Stimulated activated CD4-positive, alpha-beta T cell treated with anti-CD3 and anti-CD28 coated beads, Interleukin-12 subunit alpha, Interleukin-12 subunit beta, amount 100 ng/mL, for 4 hours (primary cell): ENCODE results near the gene SLC9C1.

ENCODE experiments used
- DNase-seq: peaks from one replicate; pipeline ENCODE4 v3.0.0-alpha.2; 2020

Gene SLC9C1

DNA sequence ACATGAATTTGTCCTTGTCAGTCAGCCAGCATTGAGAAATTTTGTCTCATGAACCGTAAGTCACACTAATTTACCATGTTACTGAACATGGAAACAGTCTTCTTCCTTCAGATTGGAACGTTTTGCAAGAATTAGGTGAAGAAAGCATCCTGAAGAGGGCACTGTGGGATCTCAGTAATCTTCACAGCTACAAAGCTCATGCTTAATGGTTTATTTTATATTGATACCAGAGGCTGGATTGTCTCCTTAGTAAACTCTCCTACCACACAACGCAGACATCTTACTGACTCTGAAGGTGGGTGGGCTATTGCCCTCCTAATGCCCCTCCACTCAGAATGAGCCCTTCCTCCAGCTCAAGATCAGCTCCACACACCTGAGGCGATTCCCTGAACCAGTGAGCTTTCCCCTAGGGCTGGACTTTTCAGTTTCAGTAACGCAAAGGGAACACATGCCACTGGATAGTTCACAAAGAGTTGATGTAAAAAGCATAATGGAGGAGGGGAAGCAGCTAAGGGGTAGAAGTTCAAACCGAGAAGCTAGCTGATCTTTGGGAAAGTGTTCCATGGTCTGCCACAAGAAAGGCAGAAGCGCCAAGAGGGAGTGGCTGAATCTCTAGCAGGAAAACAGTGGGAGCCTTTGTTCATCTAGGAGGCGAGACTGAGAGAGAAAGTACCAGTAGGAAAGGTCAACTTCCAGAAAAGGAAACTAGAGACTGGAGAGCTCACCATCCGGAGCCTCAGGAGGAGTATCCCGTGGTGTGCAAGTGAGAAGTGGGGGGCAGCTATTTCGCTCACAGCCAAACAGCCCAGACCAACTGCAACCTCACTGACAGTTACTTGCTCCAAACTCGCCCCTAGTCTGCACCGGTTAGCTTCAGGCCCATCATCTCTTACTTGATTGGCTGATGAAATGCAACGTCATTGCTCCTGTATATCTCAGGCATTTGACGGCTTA is at the start of gene SLC9C1:
SLC9C1 (minus strand) TSS at position 849 of the 954 bp plus-strand sequence. CDS start 7,425 bp downstream, outside the sequence.
- DNase-seq, result no peak

DNA sequence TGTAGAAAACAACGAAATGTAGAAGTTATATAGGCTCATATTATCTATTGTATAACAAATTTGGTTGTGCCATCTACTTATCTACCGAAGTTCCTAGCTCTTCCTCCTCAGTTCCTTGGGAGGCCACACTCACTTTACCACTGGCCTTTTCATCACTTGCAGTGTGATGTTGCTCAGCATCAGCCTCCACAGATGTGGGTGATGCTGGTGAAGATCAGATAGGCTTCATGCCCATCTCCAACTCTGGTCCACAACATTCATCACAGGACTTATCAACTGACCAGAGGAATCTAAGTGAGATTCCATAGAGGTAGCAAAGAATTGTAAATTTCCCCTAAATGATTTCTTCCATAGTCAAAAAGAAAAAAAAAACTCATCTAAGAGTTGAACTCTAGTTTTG is 47.4 kb upstream of the SLC9C1 start:
- no peak for DNase-seq

DNA sequence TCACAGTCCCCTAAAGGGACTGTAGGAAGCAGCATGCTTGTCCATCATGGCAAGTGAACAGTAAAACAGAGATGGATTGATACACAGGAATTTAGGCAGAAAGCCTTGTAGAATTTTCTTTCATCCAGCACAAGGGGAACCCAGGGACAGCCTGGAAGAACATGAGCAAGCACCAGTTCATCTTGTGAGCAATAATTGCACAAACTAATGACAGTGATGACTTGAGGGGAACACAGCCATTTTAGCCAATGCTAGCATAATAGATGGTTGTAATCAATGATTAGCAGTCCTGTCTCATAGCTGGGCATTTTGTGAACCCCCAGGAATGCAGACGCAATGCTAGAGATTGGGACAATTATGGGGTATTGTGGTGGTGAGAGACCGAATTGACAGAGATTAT is 45.6 kb upstream of the SLC9C1 start:
- DNase-seq, result no peak

DNA sequence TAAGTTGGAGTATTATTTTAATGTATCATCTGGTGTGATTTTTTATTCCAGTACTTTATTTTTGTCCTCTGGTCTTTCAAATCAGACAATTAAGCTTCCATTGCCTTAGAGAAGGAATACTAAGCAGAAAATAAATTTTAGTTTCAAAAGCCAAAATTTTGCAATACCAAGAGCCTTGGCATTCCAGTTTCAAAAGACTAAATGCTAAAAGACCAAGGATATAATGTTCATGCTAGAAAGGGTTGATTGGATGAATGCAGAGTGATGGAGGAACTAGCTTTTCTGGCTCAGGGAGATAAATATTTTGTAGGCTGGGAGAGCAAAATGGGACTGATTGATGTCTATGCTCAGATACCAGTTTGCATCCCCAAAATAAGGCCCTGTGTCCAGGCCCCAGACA is 45.1 kb upstream of the SLC9C1 start:
- no peak for DNase-seq

DNA sequence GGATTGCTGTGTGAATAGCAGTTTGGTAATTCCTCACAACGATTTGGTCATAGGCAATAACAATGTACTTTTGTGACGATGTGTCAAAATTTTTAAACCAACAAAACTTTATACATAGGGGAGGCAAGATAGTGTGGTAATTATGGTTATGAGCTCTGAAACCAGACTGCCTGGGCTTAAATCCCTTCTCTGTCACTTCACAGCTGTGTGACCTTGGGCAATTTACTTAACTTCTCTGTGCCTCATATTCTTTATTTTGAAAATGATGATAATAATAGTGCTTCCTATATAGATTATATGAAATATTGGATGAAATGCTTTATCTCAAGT is 44.7 kb upstream of the SLC9C1 start:
- DNase-seq, result no peak

DNA sequence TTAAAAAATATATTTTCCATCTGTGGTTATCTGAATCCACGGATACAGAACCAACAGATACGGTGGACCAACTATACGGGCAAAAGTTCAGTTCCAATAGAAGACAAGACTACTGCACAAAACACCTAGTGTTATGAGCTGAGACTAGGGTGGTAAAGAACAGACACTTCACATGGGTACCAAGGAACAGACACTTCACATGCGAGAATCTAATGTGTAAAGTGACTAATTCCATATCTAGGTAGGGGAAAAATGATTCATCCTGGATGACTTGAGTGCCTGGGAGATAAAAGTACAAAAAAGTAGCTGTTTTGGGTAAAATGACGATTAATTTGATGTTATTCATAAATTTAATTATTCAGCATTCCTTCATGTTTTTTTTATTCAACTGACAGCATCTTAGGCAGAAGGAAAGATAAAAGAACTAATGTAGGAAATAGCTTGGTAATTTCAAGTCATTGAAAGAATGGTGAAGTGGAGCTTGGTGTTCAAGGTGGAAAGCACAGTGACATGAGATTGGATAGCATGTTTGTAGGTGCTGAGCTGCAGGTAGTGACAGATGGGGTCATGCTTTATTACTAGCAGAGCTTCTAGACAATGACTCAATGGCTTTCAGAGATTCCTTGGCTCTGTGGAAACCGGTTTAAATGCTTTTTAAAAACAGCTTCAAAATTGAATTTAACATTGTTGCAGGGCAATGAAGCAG is 44.2 kb upstream of the SLC9C1 start:
- DNase-seq, result no peak

DNA sequence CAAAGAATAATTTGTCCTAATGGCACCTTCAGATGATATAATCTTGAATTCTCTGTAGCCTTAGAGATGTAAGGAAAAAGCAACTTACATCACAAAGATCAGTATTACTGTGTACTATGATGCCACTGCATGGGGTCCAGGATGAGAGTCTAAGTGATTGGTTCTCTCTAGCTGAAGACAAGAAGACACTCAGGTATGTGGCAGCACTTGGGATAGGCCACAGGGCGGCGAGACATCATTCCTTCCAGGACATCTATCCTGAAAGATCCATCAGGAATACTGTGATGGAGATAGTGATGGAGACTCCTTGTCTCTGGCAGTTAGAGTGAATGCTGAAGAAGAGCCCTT is 41.4 kb upstream of the SLC9C1 start:
- no peak for DNase-seq

DNA sequence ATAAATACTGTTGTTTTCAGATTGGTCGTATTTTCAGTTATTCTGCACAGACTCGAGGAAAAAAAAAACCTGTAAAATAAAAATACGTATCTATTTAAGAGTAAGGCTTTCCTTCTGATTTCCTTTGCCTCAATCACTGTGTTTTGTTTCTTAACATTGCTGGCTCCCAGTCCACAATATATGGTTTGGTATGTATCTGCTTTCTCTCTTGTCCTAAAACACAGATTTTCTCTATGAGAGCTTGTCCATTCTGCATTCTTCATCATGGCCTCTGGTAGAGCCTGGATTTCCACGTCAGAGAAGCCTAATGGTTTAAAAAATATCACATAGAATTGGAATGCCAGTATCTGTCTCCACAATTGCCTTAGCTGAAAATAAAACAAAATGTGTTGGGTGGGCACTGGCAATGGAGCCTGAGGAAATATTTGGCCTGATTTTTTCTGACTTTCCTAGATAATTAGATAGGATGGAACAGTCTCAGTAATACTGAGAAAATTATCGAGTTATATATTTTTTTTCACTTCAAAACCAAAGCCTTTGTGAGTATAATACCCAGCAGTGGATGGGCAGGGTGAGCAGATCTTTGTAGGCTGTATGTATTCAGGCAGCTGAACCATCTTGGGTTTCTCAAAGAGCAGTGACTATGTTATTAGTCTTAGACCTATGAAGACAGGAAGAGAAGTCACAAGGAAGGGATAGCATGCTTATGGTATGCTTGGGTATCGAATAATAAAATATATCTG is 40.8 kb upstream of the SLC9C1 start:
- no peak for DNase-seq

DNA sequence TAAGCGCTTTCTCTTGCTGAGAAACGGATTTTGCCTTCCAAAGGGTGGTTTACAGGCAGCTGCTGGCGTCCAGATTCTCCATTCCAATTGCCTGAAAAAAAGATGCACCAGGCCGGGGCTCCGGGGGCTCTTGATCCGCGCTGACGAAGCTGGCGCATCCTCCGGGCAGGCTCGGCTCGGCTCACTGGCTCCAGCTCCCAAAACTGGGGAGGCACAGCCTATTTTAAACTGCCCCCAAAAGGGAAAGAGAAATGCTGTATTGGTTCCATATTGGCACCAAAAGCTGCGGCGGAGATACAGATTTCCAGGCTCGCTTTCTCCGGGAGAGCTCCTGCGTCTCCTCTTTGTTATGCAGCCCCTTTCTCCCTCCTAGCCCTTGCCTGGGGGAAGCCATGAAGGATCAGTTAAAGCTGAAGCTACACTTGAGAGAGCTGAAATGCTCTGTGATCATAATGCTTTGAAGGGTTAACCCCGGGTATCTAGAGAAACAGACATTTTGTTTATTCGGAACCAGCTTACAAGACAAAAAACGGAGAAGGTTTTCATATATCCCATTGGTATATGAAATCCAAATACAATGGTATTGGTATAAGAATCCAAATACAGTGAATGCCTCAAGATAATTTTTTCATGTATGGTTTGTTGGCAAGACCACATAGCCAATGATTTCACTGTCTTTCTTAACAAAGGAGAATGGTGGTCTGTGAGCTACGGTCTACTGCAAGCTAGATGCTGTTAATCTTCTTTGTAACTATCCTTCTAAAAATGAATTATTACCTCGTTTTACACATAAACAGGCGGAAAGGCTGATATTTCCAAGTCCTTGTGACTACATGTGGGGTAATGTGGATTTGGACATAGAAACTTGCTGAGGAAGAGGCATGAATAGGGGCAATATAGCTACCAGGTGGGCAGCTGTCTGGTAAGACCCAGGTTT is 39.6 kb upstream of the SLC9C1 start:
- DNase-seq, result peak; percentile 32

DNA sequence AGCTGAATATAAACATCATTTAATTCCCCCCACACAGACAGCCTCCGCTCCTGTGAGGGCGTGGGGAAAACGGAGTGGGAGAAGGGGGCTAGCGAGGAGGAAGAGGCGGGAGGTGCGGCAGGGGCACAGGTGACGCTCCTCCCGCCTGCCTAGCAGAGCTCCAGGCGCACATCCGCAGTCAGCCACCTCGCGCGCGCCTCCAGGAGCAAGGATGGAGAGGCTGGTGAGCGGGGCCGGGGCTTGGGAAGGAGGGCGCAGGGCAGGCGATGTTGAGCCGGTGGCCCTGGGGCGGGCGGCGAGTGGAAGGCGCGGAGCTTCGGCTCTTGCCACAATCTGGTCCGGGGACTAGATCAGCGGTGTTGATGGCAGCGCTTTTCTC is 39.0 kb upstream of the SLC9C1 start, which contains the start of gene CD200:
CD200 (plus strand) TSS at position 155 of the 379 bp plus-strand sequence; CDS start at position 212, 57 bp downstream.
- peak; percentile 62 for DNase-seq

DNA sequence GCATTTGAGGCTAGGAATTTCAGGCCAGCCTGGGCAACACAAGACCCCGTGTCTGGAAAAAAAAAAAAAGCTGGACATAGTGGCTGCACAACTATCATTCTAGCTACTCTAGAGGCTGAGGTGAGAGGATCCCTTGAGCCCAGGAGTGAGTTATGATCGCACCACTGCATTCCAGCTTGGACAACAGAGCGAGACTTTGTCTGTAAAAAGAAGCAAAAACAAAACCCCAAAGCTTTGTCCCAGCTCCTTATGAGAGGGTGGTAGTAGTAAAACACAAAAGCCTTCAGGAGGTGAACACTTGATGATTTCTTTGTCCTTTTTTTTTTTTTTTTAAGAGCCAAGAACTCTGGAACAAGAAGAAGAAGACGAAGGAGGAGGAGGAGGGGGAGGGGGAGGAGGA is 37.8 kb upstream of the SLC9C1 start:
- DNase-seq, result no peak

DNA sequence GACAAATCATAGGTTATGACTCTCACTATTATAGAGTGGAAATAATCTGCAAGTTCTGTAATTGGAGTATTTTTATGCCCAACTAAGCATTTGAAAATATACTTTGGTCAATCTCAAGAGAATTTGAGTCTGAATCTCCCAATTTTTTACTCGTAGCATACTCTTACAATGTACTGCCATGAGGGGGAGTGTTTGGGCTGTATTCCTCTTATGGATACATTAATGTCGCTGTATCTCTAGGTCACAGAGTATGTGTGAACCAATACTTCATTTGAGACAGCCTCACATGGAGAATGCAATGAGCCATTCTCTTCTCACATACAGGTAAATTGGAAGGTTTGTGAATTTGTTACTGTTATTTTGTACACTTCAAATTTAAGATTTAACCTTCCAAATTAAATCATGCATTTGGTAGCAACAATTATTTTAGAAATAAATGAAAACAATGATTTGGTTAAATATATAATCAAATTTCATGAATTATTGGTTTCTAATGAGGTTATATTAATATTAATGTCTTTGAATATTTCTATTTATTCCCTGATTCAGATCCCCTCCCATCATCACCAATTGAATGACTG is 33.4 kb upstream of the SLC9C1 start:
- no peak for DNase-seq

DNA sequence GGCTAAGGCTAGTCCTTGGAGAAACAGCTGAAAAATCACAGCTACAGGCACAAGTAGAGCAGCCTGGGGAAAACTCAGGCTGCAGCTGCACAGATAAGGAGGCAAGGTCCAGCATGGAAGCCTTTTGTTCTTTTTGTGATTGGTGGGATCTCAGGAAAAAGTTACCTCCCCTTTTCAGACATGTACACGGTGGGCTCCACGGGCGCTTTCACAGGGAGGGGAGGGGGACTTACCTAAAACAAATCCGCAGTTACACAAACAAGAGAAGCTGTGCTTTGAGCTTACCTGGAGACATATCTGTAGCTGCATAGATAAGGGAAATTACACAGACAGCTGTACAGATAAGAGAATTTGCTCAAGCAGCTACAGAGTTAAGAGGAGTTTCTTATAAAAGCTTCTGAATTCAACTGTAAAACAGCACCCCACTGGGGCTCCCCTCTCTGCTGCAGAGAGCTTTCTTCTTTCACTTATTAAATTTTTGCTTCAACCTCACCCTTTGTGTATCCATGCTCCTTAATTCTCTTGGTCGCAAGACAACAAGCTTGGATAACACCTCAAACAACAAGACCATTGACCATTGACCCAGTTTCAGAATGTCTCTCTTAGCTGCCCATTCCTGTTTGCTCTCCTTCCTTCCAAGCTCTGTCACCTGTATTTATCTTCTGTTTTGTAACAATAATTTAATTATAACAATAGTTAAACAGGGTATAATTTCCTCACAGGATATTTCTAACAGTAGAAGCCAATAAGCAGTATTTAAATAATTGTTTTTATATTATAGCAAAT is 28.0 kb upstream of the SLC9C1 start:
- DNase-seq, result no peak

DNA sequence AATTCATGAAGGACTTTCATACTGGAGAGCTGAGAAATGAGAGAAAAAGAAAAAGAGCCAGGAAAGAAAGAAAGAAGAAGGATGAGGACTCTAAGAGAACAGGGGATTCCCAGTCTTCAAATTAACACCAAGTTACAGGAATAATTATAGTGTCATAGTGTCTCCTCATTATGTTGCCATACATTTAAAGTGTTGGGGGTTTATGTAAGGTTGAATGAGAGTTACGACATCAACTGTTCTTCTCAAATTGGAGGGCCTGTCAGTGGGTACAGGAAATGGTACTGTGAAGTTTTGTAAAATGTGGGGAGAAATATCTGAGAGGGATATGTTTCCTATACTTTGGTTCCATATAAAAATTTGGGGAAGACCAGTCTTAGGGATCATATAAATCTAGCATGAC is 26.7 kb upstream of the SLC9C1 start:
- no peak for DNase-seq

DNA sequence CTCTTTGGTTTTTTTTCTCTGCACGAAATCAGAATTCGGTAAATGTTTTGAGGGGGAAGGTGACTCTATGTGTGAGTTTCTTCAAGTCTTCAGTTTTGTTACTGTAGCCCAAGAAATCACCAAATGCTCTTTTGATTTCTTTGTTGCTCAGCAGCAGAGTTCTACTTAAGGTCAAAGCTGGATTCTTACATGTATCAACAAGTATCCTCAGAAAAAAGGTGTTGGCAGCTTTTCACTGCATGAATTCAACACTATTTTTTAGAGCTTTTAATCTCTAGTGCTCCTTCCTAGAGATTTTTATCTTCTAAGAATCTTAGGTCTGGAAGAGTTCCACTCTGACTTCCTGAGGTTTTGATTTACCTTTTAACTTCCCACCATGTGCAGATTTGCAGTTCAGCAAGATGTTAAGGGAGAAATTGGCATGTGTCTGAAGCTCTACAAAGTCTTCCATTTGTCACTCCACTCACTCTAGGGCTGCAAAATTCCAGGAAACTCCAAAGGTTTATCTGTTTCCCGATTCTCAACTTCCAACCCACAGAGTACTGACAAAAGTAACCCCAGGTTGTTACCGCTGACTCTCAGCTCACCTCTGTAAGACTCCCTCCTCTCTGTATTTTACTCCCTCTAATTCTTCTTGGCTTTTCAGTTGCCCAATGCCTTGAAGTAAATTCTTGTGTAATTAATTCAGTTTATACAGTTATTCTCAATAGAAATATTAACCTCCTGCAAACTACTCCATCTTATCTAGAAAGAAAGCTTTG is 25.7 kb upstream of the SLC9C1 start:
- DNase-seq, result no peak

DNA sequence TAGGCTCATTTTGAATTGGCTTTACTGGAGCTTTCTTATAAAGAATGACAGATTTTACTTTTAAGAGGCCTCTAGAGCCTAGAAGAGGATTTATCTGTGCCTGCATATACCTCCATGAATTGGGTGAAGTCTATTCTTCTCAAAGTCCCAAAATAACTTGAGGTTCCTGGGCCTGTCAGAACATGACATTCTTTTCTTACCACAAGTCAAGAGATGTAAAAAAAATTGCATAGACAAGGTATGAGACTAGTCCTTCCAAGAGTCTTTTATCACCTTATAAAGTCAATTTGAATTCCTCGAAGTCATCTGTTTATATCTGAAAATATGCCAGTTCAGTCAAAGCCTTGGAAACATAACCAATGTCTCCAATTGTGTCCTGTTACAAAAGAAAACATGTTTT is 21.8 kb upstream of the SLC9C1 start:
- DNase-seq, result no peak

DNA sequence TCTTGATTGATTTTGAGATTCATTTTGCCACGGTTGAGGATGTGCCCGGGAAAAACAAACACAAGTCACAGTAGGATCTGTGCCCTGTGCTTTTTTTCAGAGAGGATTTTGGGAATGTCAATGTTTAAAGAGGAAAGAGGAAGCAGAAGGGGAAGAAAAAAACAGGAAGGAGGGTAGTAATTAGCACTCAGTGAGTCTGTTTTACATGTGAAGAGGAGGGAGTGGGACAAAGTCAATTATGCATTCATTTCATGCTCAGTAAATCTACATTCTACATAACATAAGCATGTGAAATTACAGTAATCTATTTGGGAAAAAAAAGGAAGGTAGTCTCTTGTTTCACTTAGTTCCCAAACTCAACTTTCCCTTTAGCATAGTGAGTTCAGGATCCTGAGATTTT is 20.6 kb upstream of the SLC9C1 start:
- DNase-seq, result no peak

DNA sequence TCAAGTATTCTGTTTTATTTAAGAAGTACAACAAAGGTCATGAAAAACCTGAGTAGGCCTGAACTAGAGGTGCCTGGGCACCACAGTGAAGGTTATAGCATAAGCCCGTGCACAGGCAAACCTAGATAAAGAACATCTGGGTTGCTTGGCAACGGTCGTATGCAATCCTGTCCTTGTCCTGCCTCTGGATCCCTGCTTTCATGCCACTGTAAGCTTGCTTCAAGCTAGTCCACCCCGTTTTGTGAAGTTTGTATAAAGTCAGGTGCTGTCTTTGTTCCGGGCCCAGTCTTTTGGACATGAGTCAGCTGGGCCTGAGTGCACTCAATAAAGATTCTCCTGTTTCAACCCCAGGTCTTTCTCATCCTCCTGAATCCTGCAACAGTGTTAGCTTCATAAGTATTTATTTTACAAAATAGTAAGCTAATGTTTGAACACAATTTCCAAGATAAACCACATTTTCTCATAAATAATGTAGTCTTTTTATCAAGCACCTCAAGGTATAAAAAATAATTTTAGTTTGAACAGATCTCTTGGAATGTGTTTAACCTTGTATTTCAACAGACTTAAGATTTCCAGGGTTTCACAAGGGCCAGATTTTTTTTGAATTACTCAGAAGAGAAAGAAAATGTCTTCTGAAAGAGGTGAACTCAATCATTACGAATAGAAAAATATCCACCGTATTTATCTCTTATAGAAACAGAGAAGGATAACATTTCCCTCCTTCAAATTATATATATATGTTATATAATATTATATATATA is 14.3 kb upstream of the SLC9C1 start:
- DNase-seq, result no peak

DNA sequence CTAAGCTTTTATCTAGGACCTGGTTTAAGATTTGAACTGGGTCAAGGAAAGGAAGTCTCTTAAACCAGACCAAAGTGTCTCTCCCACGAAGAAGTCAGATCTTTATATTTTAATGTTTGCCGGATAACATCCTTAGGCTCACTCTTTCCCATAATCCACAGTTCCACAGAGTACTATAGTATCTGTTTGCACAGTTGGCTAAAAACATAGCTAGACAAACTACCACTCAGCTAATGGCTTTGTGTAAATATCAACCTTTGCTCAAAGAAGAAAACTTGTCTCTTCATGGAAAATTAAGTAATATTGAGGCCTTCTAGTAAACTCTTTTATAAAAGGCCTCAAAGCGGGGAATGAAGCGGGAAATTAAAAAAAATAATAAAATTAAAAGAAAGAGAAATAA is 13.5 kb upstream of the SLC9C1 start:
- DNase-seq, result no peak

DNA sequence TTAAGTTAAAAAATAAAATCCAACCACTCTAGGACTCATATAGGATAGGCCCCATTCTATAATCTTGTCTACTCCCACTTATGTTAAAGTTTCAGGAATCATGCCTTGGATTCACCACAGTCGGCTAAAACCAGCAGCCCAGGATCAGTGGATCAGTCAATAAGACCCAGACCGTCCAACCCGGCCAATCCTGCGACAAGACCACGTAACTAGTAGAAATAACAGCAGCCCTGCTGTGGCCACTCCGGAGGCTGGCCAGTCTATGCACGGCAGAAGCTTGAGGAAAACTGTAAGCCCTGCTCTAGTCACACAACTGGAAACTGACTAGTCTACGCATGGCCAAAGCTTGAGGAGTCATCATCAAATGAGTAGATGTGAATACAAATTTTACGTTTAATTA is 12.8 kb upstream of the SLC9C1 start:
- DNase-seq, result no peak
